GM21528 (cell line): ENCODE results near the gene FMNL1.

Experiments
- ATAC-seq: cut with Tn5 transposase; IDR thresholded peaks from one replicate; pipeline ENCODE4 v1.9.1; 2021; ENCODE audit warnings: mild to moderate bottlenecking, moderate library complexity; ENCODE audit not compliant: unreplicated experiment, low FRiP score

Gene FMNL1

DNA sequence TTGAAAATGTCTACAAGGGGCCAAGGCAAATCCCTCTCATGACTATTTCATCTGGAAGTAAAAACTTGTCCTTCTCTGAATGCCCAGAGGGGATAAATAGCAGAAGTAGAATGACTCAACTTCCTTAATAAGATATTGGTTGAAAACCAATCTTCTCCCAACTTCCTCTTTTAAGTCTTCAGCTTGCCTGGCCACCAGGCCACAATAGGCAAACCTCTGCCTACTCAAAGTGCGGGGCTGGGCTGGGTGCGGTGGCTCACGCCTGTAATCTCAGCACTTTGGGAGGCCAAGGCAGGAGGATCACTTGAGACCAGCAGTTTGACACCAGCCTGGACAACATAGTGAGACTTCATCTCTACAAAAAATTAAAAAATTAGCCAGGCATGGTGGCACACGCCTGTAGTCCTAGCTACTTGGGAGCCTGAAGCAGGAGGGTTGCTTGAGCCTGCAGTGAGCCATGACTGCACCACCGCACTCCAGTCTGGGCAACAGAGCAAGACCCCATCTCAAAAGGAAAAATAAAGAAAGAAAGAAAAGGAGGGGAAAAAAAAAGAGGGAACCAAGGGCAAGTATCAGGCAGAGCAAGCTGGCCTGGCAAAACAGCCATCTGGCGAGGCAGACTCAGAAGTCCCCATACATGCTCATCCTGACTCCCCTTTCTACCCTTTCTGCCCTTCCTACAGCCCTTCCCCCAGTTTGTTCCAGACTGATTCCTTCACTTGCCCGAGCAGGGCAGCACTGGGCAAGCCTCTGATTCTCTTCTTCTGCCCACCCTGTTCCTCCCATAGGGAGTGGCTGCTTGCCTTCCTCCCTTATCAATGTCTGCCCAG lies 74.5 kb downstream of the FMNL1 start:
- no peak for ATAC-seq

DNA sequence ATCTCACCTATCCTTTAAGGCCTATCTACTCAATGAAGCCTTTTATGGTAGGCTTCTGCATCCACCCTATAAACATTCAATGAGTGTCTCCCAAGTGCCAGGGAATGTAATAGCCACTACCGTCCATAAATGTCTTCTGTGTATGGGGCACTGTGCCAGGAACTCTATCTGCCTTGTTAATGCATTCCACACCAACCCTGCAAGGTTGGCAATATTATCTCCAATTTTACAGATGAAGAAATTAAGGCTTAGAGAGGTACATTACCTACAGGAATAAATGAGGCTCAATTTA lies 75.1 kb downstream of the FMNL1 start:
- ATAC-seq, result no peak
